ENCODE measurements around the gene AGR2.

AGR2 gene

DNA sequence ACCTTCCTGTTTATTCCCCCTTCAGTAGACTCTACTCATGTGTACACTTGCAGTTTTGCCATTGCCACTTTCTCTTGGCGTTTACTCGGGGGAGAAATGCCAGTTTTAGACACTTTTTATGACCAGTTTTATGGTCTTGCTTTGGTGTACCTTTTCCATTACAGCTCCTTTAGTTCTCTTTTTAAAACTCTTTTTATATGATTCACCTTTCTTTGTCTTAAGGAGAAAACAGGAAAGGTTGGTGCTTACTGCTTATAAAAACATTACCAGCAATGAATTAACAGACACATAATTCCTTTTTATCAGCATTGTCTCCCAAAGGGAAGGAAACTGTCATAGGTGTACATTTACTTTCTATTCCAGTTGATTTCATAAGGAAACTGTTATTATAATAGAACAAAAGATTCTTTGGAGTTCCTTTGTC, 39.4 kb downstream of the AGR2 start:
- Histone ChIP-seq H3K79me2 (ENCODE audit: insufficient read depth, low read length) (peaks cover 60% of the 10 kb centered on the region), H3K4me3 (ENCODE audit: low read depth, low read length, poor library complexity, severe bottlenecking) (no peak overlapping the region), H3K9me3 (ENCODE audit: low read length) (no peaks in the 10 kb centered on the region), H3F3A (ENCODE audit: insufficient read depth, low read length) (no peaks in the 10 kb centered on the region), H3K9me2 (ENCODE audit: low read depth, low read length) (no peaks in the 10 kb centered on the region), H3K4me2 (ENCODE audit: low read length) (peak overlapping the region; percentile 0; the same call in 1 of the 2 replicates), H3K36me3 (ENCODE audit: insufficient read depth, low read length) (0 out of 2 replicates have a peak, but pooled peaks cover 4% of the 10 kb centered on the region), H3K9ac (ENCODE audit: low read length) (no peak overlapping the region), H4K20me1 (ENCODE audit: insufficient read depth, low read length) (no peaks in the 10 kb centered on the region), H3K27me3 (ENCODE audit: insufficient read depth, low read length) (no peaks in the 10 kb centered on the region), H2AFZ (ENCODE audit: low read length) (no peak overlapping the region), H3K4me1 (ENCODE audit: insufficient read depth, low read length, severe bottlenecking) (peaks cover 55% of the 10 kb centered on the region), H3K27ac (ENCODE audit: low read depth, low read length, poor library complexity, severe bottlenecking) (peak overlapping the region; percentile 1)
- TF ChIP-seq CTCF (IDR thresholded peaks at IDR 0.05; ENCODE audit: low read length) (no peak), EZH2 (IDR thresholded peaks at IDR 0.05; ENCODE audit: borderline replicate concordance, low read length) (no peak)

DNA sequence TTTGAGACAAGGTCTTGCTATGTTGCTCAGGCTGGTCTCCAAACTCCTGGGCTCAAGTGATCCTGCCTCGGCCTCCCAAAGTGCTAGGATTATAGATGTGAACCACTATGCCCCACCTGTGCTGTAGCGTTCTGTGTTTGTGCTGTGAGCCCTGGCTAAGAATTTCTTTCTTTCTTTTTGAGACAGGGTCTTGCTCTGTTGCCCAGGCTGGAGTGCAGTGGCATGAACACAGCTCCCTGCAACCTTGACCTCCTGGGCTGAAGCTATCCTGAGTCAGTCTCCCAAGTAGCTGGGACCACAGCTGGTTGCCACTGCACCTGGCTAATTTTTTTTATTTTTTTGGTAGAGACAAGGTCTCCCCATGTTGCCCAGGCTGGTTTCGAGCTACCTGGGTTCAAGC, 39.9 kb downstream of the AGR2 start:
- Histone ChIP-seq H3F3A (ENCODE audit: insufficient read depth, low read length) (no peaks in the 10 kb centered on the region), H3K36me3 (ENCODE audit: insufficient read depth, low read length) (0 out of 2 replicates have a peak, but pooled peaks cover 4% of the 10 kb centered on the region), H3K4me3 (ENCODE audit: low read depth, low read length, poor library complexity, severe bottlenecking) (no peak overlapping the region), H3K9me2 (ENCODE audit: low read depth, low read length) (no peaks in the 10 kb centered on the region), H3K27ac (ENCODE audit: low read depth, low read length, poor library complexity, severe bottlenecking) (peak overlapping the region; percentile 1), H3K79me2 (ENCODE audit: insufficient read depth, low read length) (peaks cover 63% of the 10 kb centered on the region), H3K4me2 (ENCODE audit: low read length) (peak overlapping the region; percentile 0; the same call in 1 of the 2 replicates), H2AFZ (ENCODE audit: low read length) (no peak overlapping the region), H3K27me3 (ENCODE audit: insufficient read depth, low read length) (no peaks in the 10 kb centered on the region), H3K9ac (ENCODE audit: low read length) (no peak overlapping the region), H3K4me1 (ENCODE audit: insufficient read depth, low read length, severe bottlenecking) (peaks cover 57% of the 10 kb centered on the region), H3K9me3 (ENCODE audit: low read length) (no peaks in the 10 kb centered on the region), H4K20me1 (ENCODE audit: insufficient read depth, low read length) (no peaks in the 10 kb centered on the region)
- TF ChIP-seq EZH2 (IDR thresholded peaks at IDR 0.05; ENCODE audit: borderline replicate concordance, low read length) (no peak), CTCF (IDR thresholded peaks at IDR 0.05; ENCODE audit: low read length) (no peak)

- Histone ChIP-seq H3K9ac (ENCODE audit: low read length) (no peak overlapping the region), H3K27me3 (ENCODE audit: insufficient read depth, low read length) (no peaks in the 10 kb centered on the region), H3K9me3 (ENCODE audit: low read length) (no peaks in the 10 kb centered on the region), H3K4me3 (ENCODE audit: low read depth, low read length, poor library complexity, severe bottlenecking) (no peak overlapping the region), H3K9me2 (ENCODE audit: low read depth, low read length) (no peaks in the 10 kb centered on the region), H3F3A (ENCODE audit: insufficient read depth, low read length) (no peaks in the 10 kb centered on the region), H3K4me2 (ENCODE audit: low read length) (no peak overlapping the region), H3K4me1 (ENCODE audit: insufficient read depth, low read length, severe bottlenecking) (peaks cover 68% of the 10 kb centered on the region), H3K79me2 (ENCODE audit: insufficient read depth, low read length) (peaks cover 60% of the 10 kb centered on the region), H4K20me1 (ENCODE audit: insufficient read depth, low read length) (no peaks in the 10 kb centered on the region), H2AFZ (ENCODE audit: low read length) (no peak overlapping the region), H3K36me3 (ENCODE audit: insufficient read depth, low read length) (0 out of 2 replicates have a peak, but pooled peaks cover 4% of the 10 kb centered on the region), H3K27ac (ENCODE audit: low read depth, low read length, poor library complexity, severe bottlenecking) (no peak overlapping the region)
- TF ChIP-seq EZH2 (IDR thresholded peaks at IDR 0.05; ENCODE audit: borderline replicate concordance, low read length): no peak
- no peak for TF ChIP-seq CTCF (IDR thresholded peaks at IDR 0.05; ENCODE audit: low read length)
These were observed 42.6 kb downstream of the AGR2 start for GRCh38 chr7:16762177-16762576.
